IPS-NIHi7 (cell line): ENCODE data around the gene ZNF423.

ENCODE experiments used
- DNase-seq: peaks from one replicate; pipeline ENCODE4 v3.0.0; 2012; ENCODE audit warnings: mixed read lengths; ENCODE audit errors: extremely low spot score

The ZNF423 gene

DNA sequence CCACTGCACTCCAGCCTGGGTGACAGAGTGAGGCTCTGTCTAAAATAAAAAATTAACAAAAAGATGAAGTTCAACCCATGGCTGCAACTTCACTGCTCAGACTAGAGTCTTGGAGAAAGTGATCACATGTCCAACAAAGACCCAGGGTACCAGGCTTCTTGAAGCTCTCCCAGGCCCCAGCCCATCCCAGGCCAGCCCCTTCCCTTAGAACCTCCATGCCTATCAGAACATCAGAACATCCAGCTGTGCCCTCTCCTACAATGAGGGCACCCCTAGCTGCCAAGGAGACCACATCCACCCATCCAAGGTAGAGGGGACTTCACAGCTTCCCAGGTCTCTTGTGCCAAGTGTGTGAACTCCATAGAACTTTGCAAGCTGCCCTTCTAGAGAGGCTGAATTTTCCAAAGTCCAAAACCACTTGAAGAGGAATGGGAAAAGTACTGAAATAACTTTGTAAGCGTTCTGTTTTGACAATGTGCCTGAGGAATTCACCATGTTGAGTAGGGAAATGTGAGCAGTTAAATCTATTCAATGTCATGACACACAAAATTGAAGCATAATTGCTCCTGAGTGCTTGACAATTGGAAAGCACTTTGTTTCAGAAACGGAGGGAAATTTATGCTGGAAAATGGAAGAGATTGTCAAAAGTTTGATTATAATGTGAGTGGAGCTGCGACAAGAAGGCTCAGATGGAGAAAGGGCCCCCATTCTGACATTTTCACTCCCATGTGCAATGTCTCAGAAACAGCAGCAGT, 230.4 kb downstream of the ZNF423 start:
- no peak for DNase-seq

DNA sequence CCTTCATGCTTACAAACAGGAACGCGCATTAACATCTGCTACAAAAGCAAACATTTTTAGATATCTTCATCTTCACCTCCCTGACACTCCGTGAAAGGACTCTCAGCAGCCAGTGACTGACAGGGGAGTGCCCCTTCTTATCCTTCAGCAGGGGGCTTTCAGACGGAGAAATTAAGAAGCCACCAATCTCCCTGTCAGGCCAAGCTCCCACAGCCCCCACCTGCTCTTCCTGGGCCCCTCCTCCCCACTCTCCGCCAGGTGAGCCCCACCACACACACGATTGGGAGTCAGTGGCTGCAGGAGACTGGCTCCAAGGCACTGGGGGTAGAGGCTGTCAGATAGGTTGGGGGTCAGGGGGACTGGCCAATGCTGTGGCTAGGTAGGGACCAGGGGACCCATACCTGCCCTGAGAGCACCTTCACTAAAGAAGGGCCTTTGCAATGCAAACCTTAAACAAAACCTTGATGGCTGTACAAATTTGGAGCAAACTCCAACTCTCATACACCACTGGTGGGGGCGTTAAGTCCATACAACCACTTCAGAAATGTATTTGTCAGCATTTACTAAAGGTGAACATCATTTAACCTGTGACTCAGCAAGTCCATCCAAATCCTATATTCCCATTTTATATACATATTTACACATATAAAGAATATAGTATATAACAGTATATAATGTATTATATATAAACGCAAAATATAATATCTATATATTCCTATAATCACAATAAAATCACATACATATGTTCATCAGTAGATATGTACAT, 232.2 kb downstream of the ZNF423 start:
- DNase-seq: no peak

- no peak for DNase-seq
These were observed 233.2 kb downstream of the ZNF423 start for GRCh38 chr16:49622421-49623402.

DNA sequence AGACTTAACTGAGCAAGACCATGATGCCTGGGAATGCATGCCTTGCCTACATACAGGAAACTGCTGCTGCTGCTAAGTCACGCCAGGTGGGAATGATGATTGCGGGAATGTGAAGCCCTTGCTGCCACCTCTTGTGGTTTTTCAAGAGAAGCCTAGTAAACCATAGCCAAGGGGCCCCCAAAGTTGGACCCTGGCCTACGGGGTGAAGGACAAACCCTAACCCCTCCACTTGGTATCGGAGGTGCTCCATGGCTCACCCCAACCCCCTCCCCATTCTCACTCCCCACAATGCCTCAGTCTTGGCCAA, 233.9 kb downstream of the ZNF423 start:
- no peak for DNase-seq

DNA sequence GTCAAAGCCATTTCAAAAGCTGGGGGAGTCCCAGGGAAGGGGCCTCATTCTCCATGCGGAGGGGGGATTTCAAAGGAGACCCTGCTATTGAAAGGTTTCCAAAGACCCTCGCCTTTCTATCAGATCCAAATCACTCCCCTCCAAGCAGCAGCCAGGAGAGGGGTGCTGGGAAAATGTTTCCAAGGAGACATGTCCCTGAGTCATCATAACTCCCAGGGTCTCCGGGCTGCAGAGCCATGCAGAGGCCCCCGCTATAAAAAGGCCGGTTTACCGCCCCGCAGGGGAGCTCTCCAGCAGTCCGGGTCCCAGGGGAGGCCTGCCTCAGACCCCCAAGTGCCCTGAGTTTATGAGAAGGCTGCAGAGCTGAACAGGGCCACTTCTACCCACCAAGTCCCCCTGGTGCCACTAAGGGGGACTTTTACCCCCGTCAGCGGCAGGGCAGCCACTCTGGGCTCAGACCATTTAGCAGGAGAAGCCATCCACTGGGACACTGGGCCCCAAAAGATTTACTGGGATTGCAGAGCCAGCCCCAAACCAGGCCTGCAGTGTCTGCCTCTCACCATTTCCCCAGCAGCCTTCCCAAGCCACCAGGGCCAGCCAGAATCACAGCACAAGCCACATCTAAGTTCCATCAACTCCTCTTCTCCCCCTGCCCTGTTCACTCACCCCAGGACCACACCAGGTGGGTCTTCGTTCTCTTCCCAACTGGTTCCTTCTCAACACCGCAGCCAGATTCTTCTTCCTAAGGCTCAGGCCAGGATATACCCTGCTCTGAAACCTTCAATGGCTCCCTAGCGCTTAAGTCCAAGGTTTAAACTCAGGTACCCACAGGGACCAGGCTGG, 234.4 kb downstream of the ZNF423 start:
- DNase-seq: no peak

DNA sequence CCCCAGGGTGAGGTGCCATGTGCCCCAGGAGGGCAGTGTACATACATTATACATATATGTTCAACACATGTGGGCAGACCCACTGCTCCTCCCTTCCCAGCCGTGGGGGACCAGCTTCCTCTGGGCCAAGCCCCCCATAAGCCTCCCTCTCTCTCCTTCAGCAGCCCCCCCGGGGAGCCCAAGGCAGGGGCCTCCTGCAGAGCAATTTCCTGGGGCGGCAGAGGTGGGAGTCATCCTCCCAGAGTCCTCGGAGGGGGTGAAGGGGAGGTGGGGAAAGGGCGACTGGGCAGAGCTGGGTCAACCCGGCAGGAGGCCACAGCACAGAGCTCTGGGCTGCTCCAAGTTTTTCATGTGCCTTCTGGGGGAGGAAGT, 235.1 kb downstream of the ZNF423 start:
- no peak for DNase-seq

GRCh38 chr16:49620158-49620868, 235.6 kb downstream of the ZNF423 start:
- DNase-seq: no peak

DNA sequence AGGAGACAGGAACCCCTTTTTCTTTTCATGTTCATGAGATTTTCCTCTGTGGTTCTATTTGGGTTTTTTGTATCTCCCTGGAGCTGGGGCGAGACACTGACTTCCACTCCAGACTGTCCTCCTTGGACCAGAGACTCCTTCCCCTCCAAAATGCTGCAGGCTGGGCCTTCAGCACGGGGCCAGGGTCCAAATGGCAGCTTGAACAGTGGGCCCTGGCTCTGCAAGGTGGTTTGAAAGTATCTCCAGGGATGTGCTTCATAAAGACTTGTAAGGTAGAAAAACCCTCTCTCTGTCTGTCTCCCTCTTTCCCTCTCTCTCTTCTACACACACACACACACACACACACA, 236.1 kb downstream of the ZNF423 start:
- DNase-seq: no peak

GRCh38 chr16:49618955-49619354, 237.0 kb downstream of the ZNF423 start:
- no peak for DNase-seq

- no peak for DNase-seq
These were observed 238.1 kb downstream of the ZNF423 start for GRCh38 chr16:49617710-49618330.

- no peak for DNase-seq
These were observed 238.8 kb downstream of the ZNF423 start for GRCh38 chr16:49617016-49617629.

DNA sequence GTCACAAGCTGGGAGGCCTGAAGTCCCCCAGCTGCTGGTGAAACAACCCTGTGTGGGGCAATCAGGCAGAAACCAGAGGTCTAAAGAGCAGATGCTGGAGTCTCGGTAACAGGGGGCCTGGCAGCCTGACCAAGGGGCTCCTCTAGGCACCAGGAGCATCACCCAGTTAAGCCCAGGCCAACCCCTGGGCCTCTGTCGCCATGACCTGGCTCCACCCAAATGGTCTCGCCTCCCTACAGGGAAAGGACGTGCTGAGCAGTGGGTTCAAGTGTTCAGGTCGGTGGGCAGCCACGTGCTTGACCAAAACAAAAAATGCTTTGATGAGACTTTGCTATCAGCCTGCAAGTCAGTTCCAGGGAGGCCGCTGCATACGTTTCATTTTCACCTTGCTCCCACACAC, 240.3 kb downstream of the ZNF423 start:
- no peak for DNase-seq

- no peak for DNase-seq
These were observed 244.9 kb downstream of the ZNF423 start for GRCh38 chr16:49610983-49611382.

DNA sequence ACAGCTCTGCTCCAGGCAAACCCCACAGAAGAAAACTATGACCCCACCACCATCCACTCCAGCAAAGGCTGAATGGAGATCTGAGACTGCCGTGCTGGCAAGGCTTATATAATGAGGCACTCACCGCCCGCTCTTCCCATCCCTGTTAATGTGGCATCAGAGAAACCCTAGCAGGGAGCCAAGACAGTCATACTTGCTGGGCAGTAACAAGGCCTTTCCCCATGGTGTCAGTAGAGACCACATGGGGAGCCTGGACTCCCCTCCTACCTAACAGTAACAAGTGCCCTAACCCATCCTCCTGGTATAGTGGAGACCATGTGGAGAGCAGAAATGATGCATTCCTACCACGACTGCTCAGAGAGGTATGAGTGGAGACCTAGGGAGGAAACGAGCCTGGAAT, 247.1 kb downstream of the ZNF423 start:
- DNase-seq: peak; percentile 67

GRCh38 chr16:49608098-49608497, 247.8 kb downstream of the ZNF423 start:
- DNase-seq: no peak

DNA sequence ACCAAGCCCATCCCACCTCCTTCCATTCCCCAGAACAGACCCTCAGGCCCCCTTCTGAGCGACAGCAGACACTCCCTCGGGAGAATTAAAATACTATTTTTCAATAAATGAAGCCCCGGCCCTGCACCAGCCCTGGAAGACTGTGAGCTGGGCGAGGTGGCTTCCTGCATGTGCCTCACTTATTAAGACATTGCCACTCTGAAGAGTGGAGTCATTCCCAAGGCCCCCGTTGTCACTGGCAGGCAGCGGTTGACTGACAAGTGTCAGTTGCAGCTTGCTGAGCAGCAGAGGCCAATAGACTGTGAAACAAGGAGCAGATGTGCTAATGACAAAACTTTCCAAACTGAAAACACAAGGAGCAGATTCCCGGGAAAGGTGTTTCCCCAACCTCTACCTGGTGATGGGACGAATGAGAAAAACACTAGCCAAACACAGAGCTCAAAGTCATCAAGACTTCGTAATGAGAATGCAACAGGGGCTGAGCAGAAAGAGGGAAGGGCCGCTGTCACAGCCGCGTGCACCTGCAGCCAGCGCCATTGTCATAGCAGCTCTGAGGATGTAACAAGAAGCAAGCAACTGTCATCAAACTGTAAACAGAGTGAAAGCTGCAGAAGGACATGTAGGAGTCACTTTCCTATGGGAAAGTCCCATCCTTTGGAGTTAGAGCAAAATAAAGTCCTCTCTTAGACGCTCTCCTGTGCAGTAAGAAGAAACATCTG, 250.2 kb downstream of the ZNF423 start:
- no peak for DNase-seq

DNA sequence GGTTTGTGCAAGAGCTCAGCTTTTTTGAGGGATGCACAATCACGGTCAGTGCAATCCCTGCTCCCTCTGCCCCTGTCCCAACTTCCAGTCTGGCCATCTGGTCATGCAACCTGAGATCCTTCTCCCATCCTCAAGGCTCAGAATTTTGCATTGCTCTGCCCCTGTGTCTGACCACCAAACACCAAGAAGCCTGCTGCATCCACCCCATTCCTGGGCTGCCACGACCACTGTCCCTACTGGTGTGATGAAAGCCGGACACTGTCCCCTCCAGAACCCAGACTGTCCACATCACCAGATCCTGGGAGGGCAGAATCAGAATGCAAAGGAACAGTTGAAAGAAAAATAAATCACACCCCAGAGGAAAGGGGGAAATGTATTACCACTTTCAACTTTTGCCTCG, 251.3 kb downstream of the ZNF423 start:
- DNase-seq: no peak

- no peak for DNase-seq
These were observed 252.0 kb downstream of the ZNF423 start for GRCh38 chr16:49603956-49604355.

DNA sequence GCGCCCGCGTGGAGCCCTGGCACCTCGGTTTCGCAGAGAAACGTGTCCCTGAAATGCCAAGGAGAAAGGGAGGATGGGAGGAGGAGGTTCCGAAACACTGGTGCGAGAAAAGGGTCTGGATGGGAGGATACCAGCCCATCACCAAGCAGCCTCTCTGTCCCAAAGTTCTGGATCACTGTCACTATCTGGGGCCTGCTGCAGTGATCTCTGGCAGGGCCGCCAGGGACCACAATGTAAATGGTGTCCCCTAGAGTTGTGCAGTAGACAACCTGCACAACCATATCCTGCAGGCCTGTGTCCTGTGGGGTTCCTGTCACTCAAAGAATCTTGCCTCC, 253.0 kb downstream of the ZNF423 start:
- no peak for DNase-seq
